ENCODE results near the gene ZNF428. TPM values are rescaled to one million over a fixed set of nuclear protein-coding genes. Genes with fewer than 3 reads are reported as not detected.
"Not testable (repeated sequence)": the region's sequence is repeated elsewhere in the genome, so short reads cannot be mapped to it uniquely, and the experiment has no call there.

Gene ZNF428
- total and polyA plus RNA-seq, 2 experiments from 2014 or later: 87.2 to 207 TPM

DNA sequence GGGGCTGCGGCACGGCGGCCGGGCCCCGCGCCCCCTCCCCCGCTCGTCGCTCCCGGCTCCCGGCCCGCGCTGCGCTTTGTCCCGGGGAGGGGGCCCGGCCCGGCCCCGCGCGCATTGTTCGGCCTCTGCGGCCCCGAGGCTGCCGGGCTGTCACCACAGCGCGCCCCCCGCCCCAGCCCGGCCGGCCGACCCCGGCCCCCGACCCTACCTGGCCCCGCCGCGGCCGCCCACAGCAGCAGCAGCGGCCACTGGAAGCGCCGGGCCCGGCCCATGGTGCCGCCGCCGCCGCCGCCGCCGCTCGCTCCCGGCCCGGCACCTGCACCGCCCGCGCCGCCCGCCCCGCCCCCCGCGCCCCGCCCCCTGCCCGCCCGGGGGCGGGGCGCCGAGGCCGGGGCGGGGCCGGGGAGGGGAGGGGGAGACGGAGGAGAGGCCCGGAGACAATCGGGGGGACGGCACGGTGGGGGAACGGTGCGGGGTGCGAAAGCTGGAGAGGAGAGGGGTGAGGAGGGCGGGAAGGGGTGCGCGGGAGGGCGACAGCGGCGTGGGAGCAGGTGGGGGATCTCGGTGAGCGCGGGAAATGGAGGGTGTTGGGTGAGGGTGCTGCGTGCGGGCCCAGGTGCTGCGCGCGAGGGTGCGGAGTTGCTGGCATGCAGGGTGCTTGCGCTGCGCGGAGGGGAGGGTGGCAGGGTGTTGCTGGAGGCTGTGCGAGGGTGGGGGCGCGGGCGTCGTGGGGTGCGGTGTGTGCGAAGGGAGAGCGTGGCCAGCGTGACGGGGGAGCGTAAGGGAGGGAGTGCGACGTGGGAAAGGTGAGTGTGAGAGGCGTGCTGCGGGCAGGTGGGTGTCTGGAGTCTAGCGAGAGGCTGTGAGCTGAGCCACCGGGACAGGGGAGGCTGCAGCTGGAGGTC, 20.3 kb upstream of the ZNF428 start, which contains the start of gene CADM4:
Gene CADM4 (minus strand): TSS at position 332 of the 905 bp plus-strand sequence. CDS start 60 bp downstream, at position 272.
- no peak for TF ChIP-seq CTCF (IDR thresholded peaks at IDR 0.05; ENCODE audit: low read depth, low read length)
- peaks cover 6% of the 10 kb centered on the region for H3K4me1 ChIP-seq (ENCODE audit: low read depth)
- no peaks in the 10 kb centered on the region for H3K36me3 ChIP-seq
- H3K27me3 ChIP-seq: peaks cover 32% of the 10 kb centered on the region
- H3K27ac ChIP-seq: no peak within 1 kb of the TSS
- DNase-seq (ENCODE audit: low read depth in 1 of 2, low spot score in 1 of 2): peak in 1 of 2 donors; percentile 71
- no peaks in the 10 kb centered on the region for H3K9me3 ChIP-seq (ENCODE audit: low read depth)
- H3K4me3 ChIP-seq: peak within 1 kb of the TSS; percentile 68

DNA sequence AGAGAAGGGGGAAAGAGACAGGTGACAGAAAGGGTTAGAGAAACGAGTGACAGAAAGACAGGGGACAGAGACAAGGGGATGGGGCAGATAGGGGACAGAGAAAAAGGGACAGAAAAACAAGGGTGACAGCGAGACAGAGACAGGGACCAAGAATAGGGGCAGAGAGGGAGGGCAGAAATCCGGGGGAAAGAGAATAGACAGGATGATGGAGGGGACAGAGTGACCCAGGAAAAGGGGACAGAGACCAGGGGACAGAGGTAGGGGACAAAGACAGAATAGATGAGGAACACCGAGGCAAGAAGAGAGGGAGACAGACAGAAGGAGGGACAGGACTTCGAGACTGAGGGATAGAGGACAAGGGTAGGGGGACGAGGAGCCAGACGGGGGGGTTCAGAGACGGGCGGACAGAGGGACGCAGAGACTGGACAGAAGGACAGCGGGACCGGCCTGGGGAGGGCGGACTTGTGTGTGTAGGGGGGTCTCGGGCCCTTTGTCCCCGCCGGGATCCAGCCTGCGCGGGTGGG, 19.6 kb upstream of the ZNF428 start:
- Histone ChIP-seq H3K9me3 (ENCODE audit: low read depth) (no peaks in the 10 kb centered on the region), H3K4me1 (ENCODE audit: low read depth) (peaks cover 6% of the 10 kb centered on the region), H3K4me3 (peak overlapping the region; percentile 65), H3K27me3 (peaks cover 32% of the 10 kb centered on the region), H3K36me3 (no peaks in the 10 kb centered on the region), H3K27ac (no peak overlapping the region)
- no peak for TF ChIP-seq CTCF (IDR thresholded peaks at IDR 0.05; ENCODE audit: low read depth, low read length)
- no peak for DNase-seq (ENCODE audit: low read depth in 1 of 2, low spot score in 1 of 2)

DNA sequence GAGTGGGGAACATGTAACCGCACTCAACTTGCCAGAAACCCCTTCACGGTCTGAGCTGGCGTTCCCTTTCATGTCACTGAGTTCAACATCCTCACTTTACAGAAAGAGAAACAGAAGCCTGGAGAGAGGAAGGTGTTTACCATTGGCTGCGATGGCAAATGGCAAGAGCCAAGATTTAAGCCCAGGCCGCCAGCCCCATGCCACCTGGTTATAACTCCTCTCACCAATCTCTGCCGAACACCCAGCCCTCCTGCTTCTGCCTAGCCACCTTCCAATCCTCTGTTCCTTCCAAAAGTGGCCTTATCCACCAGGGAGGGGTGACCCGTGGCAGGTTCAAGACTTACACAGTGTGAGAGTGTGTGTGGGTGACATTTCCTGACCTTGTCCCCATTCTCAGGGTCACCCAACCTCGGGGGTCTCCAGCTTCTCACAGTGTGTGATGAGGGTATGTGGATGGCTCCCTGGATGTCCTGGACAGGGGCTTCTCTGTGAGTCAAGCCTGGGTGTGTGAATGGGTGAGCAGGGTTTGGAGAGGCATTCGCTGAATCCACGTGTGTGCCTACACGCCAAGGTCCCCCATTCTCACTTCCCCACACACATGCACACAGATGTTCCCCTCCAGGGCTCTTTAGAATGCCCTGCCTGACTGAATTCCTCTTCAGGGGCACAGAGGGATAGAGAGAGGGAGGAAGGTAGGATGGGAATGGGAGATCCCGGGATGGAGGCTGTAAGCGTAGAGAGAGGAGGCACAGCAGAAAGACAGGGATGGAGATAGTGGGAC, 19.0 kb upstream of the ZNF428 start:
- Histone ChIP-seq H3K27ac (no peak overlapping the region), H3K4me1 (ENCODE audit: low read depth) (peaks cover 6% of the 10 kb centered on the region), H3K9me3 (ENCODE audit: low read depth) (no peaks in the 10 kb centered on the region), H3K27me3 (peaks cover 32% of the 10 kb centered on the region), H3K36me3 (no peaks in the 10 kb centered on the region), H3K4me3 (peak overlapping the region; percentile 65)
- TF ChIP-seq CTCF (IDR thresholded peaks at IDR 0.05; ENCODE audit: low read depth, low read length): no peak
- no peak for DNase-seq (ENCODE audit: low read depth in 1 of 2, low spot score in 1 of 2)

DNA sequence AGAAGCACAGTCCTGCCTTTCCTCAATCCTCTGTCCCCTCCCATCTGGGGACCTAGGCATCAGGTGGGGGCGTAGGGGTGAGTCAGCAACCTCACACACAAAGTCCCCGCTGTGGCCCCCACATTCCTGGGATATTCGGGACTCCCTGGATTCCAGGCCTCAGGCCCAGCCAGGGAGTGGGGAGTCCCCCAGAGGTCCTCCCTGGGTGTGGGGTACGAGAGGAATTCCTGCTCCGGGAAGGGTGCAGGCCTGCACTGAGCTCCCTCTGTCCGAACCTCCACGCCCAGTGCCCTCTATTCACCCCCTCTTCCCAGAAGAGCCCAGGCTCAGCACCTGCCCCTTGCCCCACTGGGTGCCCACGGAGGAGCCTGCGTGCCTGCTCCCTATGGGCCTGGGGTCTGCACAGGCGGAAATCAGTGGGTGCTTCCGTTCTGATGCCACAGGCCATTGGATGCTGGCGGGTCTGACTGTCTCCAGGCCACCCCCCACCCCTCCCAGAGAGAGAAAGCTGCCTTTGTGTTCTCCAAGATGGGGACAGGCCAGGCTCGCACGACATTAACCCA, 16.8 kb upstream of the ZNF428 start:
- H3K9me3 ChIP-seq (ENCODE audit: low read depth): no peaks in the 10 kb centered on the region
- no peaks in the 10 kb centered on the region for H3K36me3 ChIP-seq
- no peak overlapping the region for H3K27ac ChIP-seq
- H3K27me3 ChIP-seq: peaks cover 31% of the 10 kb centered on the region
- TF ChIP-seq CTCF (IDR thresholded peaks at IDR 0.05; ENCODE audit: low read depth, low read length): no peak
- no peak overlapping the region for H3K4me3 ChIP-seq
- DNase-seq (ENCODE audit: low read depth in 1 of 2, low spot score in 1 of 2): no peak
- peaks cover 6% of the 10 kb centered on the region for H3K4me1 ChIP-seq (ENCODE audit: low read depth)

- not testable (repeated sequence) for H3K9me3 ChIP-seq (ENCODE audit: low read depth); DNase-seq (ENCODE audit: low read depth in 1 of 2, low spot score in 1 of 2); H3K27ac ChIP-seq; H3K4me1 ChIP-seq (ENCODE audit: low read depth); H3K36me3 ChIP-seq
- peak overlapping the region; percentile 9 for H3K4me3 ChIP-seq
- peaks cover 24% of the 10 kb centered on the region for H3K27me3 ChIP-seq
Measured at GRCh38 chr19:43635561-43635940, 16.1 kb upstream of the ZNF428 start.
